ENCODE measurements around the gene CCZ1. TPM values are rescaled to one million over a fixed set of nuclear protein-coding genes. Genes with fewer than 3 reads are reported as not detected.
"Not testable (repeated sequence)": the region's sequence is repeated elsewhere in the genome, so short reads cannot be mapped to it uniquely, and the experiment has no call there.

The CCZ1 gene
- polyA plus RNA-seq, 3 donors from 2014 or later: 46.6 to 83.7 (median 59.5) TPM

- not testable (repeated sequence) for H3K36me3 Mint-ChIP-seq; DNase-seq; H3K4me1 Mint-ChIP-seq; H3K9me3 Mint-ChIP-seq; H3K27ac Mint-ChIP-seq; H3K27me3 Mint-ChIP-seq (ENCODE audit: low read depth in 3 of 3); H3K4me3 Mint-ChIP-seq
Measured at GRCh38 chr7:5880106-5880505, 18.4 kb upstream of the CCZ1 start.

DNA sequence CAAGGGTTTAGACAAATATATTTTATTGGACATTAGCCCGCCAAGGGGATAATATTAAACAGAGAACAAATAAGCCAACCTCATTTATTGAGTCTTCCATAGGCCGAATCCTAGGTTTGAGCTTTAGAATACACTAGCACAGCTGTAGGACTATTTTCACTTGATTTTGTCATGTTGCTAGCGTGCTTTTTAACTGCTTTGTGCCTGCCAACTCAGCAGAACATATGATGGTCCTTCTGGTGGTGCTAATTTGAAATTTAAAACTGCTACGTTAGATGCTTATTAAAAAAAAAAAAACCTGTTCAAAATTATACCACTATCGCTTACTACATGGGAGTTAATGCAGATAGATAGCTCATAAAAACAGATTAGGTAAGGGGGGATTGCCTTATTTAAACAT lies 14.1 kb upstream of the CCZ1 start:
- not testable (repeated sequence) for H3K4me1 Mint-ChIP-seq; H3K27ac Mint-ChIP-seq; H3K27me3 Mint-ChIP-seq (ENCODE audit: low read depth in 3 of 3); DNase-seq; H3K9me3 Mint-ChIP-seq; H3K4me3 Mint-ChIP-seq; H3K36me3 Mint-ChIP-seq

- H3K27me3 Mint-ChIP-seq (ENCODE audit: low read depth in 3 of 3); H3K4me1 Mint-ChIP-seq; DNase-seq; H3K27ac Mint-ChIP-seq; H3K4me3 Mint-ChIP-seq; H3K9me3 Mint-ChIP-seq; H3K36me3 Mint-ChIP-seq: not testable (repeated sequence)
Measured at GRCh38 chr7:5888021-5888420, 10.5 kb upstream of the CCZ1 start.

DNA sequence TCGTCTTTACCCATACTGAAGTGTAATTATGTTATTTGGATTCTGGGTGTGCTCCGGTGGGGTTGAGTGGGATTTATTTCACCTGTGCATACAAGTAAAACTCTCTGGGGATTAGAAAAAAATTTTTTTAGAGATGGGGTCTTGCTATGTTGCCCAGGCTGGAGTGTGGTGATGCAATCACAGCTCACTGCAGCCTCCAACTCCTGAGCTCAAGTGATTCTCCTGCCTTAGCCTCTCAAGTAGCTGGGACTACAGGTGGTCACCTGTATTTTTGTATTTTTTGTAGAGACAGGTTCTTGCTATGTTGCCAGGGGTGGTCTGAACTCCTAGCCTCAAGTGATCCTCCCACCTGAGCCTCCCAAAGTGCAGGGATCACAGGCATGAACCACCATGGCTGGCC lies 8.3 kb upstream of the CCZ1 start:
- H3K36me3 Mint-ChIP-seq; H3K4me1 Mint-ChIP-seq; H3K9me3 Mint-ChIP-seq; DNase-seq; H3K27me3 Mint-ChIP-seq (ENCODE audit: low read depth in 3 of 3); H3K27ac Mint-ChIP-seq; H3K4me3 Mint-ChIP-seq: not testable (repeated sequence)

DNA sequence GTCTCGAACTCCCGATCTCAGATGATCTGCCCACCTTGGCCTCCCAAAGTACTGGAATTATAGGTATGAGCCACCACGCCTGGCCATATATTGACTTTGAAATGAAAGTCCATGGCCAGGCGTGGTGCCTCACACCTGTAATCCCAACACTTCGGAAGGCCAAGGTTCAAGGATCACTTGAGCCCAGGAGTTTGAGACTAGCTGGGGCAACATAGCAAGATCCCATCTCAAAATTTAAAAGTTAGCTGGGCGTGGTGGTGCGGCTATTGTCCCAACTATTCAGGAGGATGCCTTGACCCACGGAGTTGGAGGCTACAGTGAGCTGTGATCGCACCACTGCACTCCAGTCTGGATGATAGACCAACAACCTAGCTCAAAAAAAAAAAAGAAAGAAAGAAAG lies 6.0 kb upstream of the CCZ1 start:
- Mint-ChIP-seq H3K4me1 (no peaks in the 10 kb centered on the region), H3K27ac (no peak overlapping the region), H3K27me3 (ENCODE audit: low read depth in 3 of 3) (peaks cover 0 to 4% (median 0%) of the 10 kb centered on the region in 3 donors), H3K36me3 (no peaks in the 10 kb centered on the region), H3K4me3 (no peak overlapping the region), H3K9me3 (no peaks in the 10 kb centered on the region)
- no peak for DNase-seq

GRCh38 chr7:5897369-5897919 lies 1.1 kb upstream of the CCZ1 start:
- Mint-ChIP-seq H3K4me1 (peaks cover 0 to 14% of the 10 kb centered on the region in 2 donors), H3K27ac (peak overlapping the region in 5 of 6 donors; percentile 43 to 84 (median 75)), H3K4me3 (peak overlapping the region; percentile 60 to 79 (median 73))
- not testable (repeated sequence) for H3K36me3 Mint-ChIP-seq; DNase-seq; H3K27me3 Mint-ChIP-seq (ENCODE audit: low read depth in 3 of 3); H3K9me3 Mint-ChIP-seq

DNA sequence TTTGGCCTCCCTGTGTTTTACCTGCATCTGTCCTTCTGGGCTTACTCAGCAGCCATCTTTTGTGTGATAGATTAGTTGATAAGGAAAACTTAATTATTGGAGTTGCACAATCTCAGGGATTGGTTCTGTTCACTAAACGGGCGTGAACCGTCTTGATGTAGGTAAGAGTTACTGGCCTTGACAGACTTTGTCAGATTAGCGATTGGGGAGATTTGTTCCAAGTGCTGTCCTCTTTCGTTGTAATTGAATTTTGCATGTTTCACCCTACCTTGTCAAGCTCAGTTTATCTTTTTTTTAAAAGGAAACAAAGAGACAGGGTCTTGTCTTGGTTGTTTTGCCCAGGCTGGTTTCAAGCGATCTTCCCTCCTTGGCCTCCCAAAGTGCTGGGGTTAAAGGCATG lies 4.5 kb downstream of the CCZ1 start:
- H3K27me3 Mint-ChIP-seq (ENCODE audit: low read depth in 3 of 3); DNase-seq; H3K36me3 Mint-ChIP-seq; H3K27ac Mint-ChIP-seq; H3K4me3 Mint-ChIP-seq; H3K9me3 Mint-ChIP-seq: not testable (repeated sequence)
- peaks cover 0 to 13% of the 10 kb centered on the region in 2 donors for H3K4me1 Mint-ChIP-seq

- H3K4me3 Mint-ChIP-seq; H3K9me3 Mint-ChIP-seq; H3K36me3 Mint-ChIP-seq; H3K27ac Mint-ChIP-seq; DNase-seq; H3K27me3 Mint-ChIP-seq (ENCODE audit: low read depth in 3 of 3); H3K4me1 Mint-ChIP-seq: not testable (repeated sequence)
Measured at GRCh38 chr7:5904726-5905125, 6.2 kb downstream of the CCZ1 start.

- not testable (repeated sequence) for H3K4me3 Mint-ChIP-seq; H3K36me3 Mint-ChIP-seq; H3K27me3 Mint-ChIP-seq (ENCODE audit: low read depth in 3 of 3); H3K27ac Mint-ChIP-seq; DNase-seq; H3K4me1 Mint-ChIP-seq; H3K9me3 Mint-ChIP-seq
Measured at GRCh38 chr7:5908835-5909234, 10.3 kb downstream of the CCZ1 start.

DNA sequence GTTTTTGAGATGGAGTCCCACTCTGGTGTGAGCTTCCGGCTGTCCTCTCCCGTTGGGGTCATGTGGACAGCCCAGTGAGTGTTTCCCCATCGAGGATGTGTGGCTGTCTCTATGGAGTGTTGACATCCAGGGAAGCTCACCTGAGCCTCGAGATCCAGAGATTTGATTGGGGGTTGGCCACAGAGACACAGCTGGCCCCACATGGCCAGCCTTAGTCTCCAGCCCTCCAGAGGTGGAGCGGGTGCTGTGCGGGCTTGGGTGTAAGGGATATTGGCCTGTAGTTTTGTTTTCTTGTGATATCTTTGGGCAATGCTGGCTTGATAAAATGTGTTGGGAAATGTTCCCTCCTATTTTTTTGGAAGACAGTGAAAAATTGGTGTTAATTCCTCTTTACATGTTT lies 18.0 kb downstream of the CCZ1 start:
- not testable (repeated sequence) for H3K9me3 Mint-ChIP-seq; DNase-seq; H3K36me3 Mint-ChIP-seq; H3K4me1 Mint-ChIP-seq; H3K27me3 Mint-ChIP-seq (ENCODE audit: low read depth in 3 of 3); H3K4me3 Mint-ChIP-seq; H3K27ac Mint-ChIP-seq

DNA sequence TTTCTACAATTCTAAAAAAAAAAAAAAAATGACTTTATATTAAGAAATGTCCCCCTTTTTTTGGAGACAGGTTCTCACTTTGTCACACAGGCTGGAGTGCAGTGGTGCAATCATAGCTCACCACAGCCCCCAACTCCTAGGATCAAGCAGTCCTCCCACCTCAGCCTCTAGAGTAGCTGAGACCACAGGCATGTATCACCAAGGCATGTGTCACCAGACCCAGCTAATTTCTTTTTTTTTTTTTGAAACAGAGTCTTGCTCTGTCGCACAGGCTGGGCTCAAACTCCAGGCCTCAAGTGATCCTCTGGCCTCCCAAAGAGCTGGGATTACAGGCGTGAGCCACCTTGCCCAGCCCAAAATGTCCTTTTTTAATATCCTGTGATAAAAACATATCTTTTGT lies 25.6 kb downstream of the CCZ1 start:
- not testable (repeated sequence) for H3K27me3 Mint-ChIP-seq (ENCODE audit: low read depth in 3 of 3); H3K9me3 Mint-ChIP-seq; H3K4me1 Mint-ChIP-seq; H3K27ac Mint-ChIP-seq; H3K36me3 Mint-ChIP-seq; H3K4me3 Mint-ChIP-seq; DNase-seq

DNA sequence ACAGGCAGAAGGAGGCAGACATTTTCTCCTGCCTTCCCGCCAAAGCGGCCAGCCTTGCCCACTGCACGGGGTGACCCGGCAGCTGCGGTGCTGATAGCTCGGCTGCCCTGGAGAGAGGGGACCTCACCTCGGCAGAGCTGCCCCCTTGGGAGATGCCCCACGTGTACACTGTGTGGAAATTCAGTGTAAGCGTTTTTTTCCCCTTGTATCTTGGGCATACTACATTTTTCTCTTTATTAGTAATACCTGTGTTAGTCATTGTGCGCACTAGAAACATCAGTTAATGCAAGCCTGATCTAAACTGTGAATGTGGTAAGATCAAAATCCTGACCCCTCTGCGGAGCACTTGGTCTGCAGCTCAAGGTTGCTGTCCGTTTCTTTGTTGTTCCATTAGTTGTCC lies 26.1 kb downstream of the CCZ1 start:
- H3K27ac Mint-ChIP-seq; DNase-seq; H3K9me3 Mint-ChIP-seq; H3K27me3 Mint-ChIP-seq (ENCODE audit: low read depth in 3 of 3); H3K4me1 Mint-ChIP-seq; H3K36me3 Mint-ChIP-seq; H3K4me3 Mint-ChIP-seq: not testable (repeated sequence)

DNA sequence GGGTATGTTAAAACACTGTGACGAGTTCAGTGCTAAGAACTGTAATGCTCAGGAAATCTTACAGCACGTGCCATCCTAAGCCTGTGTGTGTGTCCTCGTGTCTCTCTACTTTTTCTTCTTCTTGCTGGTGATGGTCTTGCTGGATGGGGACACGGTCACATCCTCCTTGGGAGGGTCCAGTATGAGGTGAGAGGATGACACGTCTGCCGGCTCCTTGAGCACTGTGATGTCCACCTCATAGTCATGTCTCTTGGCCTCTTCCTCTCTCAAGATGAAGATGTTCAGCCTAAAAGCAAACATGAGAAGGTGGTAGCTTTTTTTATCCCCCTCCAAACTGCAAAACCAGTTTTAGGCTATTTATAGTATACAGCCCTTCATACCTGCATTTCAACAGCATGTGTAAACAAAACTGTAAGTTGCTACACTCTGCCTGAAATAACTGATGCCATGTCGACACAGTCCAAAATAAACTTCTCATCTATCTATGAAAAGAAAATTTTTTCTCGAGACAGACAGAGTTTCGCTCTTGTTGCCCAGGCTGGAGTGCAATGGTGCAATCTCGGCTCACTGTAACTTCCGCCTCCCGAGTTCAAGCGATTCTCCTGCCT lies 27.8 kb downstream of the CCZ1 start:
- not testable (repeated sequence) for H3K4me1 Mint-ChIP-seq; H3K27ac Mint-ChIP-seq; H3K27me3 Mint-ChIP-seq (ENCODE audit: low read depth in 3 of 3); H3K36me3 Mint-ChIP-seq; DNase-seq; H3K9me3 Mint-ChIP-seq; H3K4me3 Mint-ChIP-seq

DNA sequence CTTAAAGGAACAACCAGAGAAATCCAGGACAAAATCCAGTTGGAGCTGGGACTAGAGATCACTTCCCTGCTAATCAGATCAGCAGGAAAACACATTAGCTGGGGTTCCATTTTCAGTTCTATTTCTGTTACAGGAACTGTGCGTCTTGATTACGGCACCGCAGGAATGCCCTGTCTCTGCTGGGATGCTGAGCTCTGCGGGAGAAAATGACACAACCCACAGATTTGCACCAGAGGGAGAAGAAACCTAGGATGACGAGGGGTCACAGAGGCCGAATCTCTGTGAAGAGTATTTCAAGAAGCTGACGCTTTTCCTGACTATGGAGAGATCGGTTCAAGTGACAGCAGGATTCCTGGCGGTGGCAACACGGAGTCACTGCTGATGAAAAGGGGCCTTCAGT lies 31.8 kb downstream of the CCZ1 start:
- H3K27me3 Mint-ChIP-seq (ENCODE audit: low read depth in 3 of 3); H3K4me3 Mint-ChIP-seq; H3K9me3 Mint-ChIP-seq; H3K36me3 Mint-ChIP-seq; DNase-seq; H3K27ac Mint-ChIP-seq; H3K4me1 Mint-ChIP-seq: not testable (repeated sequence)

DNA sequence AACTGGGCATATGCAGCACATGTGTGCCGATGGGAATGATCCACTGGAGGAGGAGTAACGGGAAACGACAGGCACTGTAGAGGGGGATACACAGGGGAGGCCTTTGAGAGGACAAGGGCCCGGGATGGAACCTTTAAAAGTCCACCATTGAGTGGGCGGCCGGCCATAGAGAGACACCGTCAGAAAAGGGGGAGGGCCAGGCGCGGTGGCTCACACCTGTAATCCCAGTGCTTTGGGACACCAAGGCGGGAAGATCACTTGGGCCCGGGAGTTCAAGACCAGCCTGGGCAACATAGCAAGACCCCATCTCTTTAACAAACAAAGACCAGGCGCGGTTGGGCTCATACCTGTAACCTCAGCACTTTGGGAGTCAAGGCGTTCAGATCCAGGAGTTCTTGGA lies 32.7 kb downstream of the CCZ1 start:
- not testable (repeated sequence) for DNase-seq; H3K27me3 Mint-ChIP-seq (ENCODE audit: low read depth in 3 of 3); H3K4me1 Mint-ChIP-seq; H3K4me3 Mint-ChIP-seq; H3K9me3 Mint-ChIP-seq; H3K36me3 Mint-ChIP-seq; H3K27ac Mint-ChIP-seq

Data from immature natural killer cell (primary cell).